GM18867 (cell line): ENCODE measurements around the gene ATRAID.
"Not testable (repeated sequence)": the region's sequence is repeated elsewhere in the genome, so short reads cannot be mapped to it uniquely, and the experiment has no call there.

Source experiments
- ATAC-seq: cut with Tn5 transposase; IDR thresholded peaks from one replicate; pipeline ENCODE4 v1.9.1; 2021; ENCODE audit warnings: mild to moderate bottlenecking, moderate library complexity; ENCODE audit not compliant: unreplicated experiment

ATRAID gene

GRCh38 chr2:27191070-27191829, 20.6 kb upstream of the ATRAID start:
- peak; percentile 62 for ATAC-seq

GRCh38 chr2:27194538-27195354, 17.1 kb upstream of the ATRAID start:
- ATAC-seq, result no peak

- not testable (repeated sequence) for ATAC-seq
These were observed 16.0 kb upstream of the ATRAID start for GRCh38 chr2:27195799-27196198.

- ATAC-seq, result not testable (repeated sequence)
These were observed 13.8 kb upstream of the ATRAID start for GRCh38 chr2:27198068-27198467.

DNA sequence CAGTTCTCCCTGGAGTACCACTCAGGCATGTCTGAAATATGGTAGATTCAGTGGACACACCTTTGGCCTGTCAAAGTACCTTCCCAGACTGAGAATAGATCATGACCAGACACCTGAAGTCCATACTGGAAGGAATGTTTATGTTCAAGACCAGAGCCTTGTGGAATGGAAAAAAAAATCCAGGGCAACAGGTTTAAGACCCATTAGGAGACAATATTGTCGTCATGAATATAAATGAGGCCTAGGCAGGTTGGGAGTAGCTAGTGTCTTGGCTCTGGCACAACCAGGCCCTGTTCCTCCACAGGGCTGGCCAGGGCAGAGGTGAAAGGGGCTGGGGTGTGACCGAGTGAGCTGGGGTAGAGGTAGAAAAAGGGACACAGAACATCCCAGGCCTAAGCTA, 13.2 kb upstream of the ATRAID start:
- ATAC-seq, result no peak

DNA sequence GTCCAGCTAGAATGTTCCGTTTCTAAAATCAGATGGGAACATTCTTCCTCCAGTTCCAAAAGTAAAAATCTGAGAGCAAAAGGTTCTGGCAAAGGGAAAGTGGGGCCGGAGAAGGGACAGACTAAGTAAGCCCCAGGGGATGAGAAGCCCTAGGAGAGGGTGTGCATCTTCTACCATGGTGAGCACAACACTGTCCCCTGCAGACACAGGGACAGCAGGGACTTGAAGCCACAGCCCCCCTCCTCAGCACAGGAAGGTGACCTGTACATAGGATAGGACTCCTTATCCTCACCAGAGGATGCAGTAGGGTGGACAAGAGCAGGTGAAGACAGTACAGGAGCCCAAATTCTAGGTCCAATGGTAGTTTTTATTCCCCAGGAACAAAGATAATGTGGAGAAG, 12.6 kb upstream of the ATRAID start:
- no peak for ATAC-seq

GRCh38 chr2:27201675-27202074, 10.2 kb upstream of the ATRAID start:
- no peak for ATAC-seq

GRCh38 chr2:27202854-27203253, 9.0 kb upstream of the ATRAID start:
- no peak for ATAC-seq

GRCh38 chr2:27203741-27204140, 8.1 kb upstream of the ATRAID start:
- no peak for ATAC-seq

DNA sequence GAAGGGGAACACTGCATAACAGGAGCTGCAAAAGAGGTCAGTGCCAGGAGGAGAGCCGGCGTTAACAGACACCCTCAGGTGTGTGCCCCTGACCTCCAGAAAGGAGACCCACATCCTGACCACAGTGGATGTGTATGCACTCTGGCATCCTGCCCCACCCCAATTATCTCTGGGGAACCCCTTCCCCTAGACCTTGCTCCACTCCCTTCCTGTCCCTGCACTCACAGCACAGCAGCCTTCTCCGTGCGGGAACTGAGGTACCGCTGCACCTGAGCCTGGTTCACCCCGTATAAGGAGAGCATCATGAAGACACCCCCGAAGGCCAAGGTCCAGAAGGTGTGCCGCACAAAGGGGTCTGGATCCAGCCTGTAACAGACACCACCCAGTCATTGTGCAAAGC, 7.3 kb upstream of the ATRAID start:
- no peak for ATAC-seq

- no peak for ATAC-seq
These were observed 6.6 kb upstream of the ATRAID start for GRCh38 chr2:27205206-27205605.

DNA sequence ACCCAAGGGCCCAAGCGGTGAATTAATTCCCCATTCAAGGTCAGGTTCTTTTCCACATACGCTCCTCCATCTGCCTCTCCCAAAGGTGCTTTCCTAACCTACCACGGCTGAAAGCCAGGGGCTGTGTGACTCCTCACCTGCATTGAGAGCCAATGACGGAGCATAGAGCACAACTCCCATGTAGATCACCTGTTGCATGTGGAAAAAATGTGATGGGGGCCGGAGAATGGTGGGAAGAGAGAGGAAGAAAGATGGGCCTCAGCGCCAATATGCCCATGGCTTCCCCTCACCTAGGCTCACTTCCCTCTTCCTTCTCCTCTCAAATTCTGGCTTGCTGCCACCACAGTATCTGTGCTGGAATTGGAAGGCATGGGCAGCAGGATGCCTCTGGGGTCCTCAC, 5.5 kb upstream of the ATRAID start:
- ATAC-seq, result no peak

GRCh38 chr2:27208486-27209050, 3.3 kb upstream of the ATRAID start:
- no peak for ATAC-seq

DNA sequence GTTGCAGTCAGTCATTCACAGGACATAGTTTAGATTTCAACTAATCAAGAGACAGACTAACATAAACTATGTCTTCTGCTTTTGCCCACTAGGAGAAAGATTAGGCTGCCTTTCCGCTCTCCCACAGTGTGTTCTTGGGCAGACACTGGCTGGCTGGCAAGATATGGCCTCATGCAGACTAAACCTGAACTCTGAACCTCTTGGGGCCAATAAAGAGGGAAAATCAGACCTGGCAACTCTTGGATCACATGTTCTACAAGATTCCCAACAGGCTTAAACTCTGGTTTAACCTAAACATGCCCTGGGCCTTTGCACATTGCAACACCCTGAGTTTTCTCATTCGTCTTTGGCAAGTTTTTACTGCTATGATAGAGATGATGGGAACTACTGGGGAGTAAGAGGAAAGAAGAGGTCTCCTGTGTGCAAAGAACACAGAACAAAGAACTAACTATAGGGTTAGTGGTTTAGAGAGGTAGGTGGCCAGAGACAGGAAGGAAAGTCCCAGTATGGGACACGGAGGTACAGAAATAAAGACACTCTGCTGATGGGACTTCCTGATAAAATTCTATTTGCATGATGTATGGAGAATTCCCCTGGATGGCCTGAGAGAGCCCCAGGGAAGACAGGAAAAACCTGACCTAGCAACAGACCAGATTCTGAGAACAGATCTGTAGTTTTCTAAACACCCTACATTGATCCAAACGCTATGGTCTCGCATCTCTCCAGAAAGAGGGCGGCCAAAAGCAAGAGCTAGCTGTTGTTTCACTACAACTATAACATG, 2.0 kb upstream of the ATRAID start:
- ATAC-seq, result no peak

- no peak for ATAC-seq
These were observed 449 bp upstream of the ATRAID start for GRCh38 chr2:27211241-27211942.

GRCh38 chr2:27212626-27213471, 1.0 kb downstream of the ATRAID start:
- peak; percentile 9 for ATAC-seq

DNA sequence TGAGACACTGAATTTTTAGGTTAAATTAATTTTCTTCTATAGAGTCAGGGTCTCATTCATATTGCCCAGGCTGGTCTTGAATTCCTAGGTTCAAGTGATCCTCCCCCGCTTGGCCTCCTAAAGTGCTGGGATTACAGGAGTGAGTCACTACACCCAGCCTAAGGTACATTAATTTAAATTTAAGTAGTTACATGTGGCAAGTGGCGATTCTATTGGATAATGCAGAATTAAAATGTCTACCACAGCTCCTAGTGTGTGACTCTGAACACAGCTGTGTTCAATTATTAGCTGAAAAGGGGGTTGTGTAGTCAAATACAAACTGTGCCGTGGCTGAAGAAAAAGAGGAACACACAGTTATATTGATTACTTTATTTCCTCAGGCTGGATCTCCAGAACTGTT, 3.1 kb downstream of the ATRAID start:
- ATAC-seq, result no peak

- no peak for ATAC-seq
These were observed 4.7 kb downstream of the ATRAID start for GRCh38 chr2:27216416-27217137.
